HCT116 (cell line): ENCODE results near the gene TOMM22. TPM values are rescaled to one million over a fixed set of nuclear protein-coding genes. Genes with fewer than 3 reads are reported as not detected.

Experiments used
- ATAC-seq: fragments of 200-7000 bp; cut with Tn5 transposase; 2 replicates; pipeline ENCODE4 v1.9.1; 2020; ENCODE audit warnings: mild to moderate bottlenecking, moderate library complexity
- BruUV-seq: library from RNA; stranded (reverse); fragments of 400-500 nt; replicated peaks from 2 replicates; lab custom pipeline; 2021; lab: Mats Ljungman, UMichigan
- CTCF ChIA-PET: fragments of 300-600 bp; sonication (Branson Sonifier 250); formaldehyde crosslinking; loops from one replicate; lab custom pipeline; 2021; ENCODE audit warnings: antibody characterized with exemption; lab: Charles Lee
- POLR2A ChIA-PET: fragments of 300-600, 350-600 bp; sonication (Branson Sonifier 250); formaldehyde crosslinking; loops from one replicate; lab custom pipeline; 2021; ENCODE audit warnings: antibody characterized with exemption; lab: Charles Lee
- RAD21 ChIA-PET, 2 experiments: fragments of 300-600 bp; sonication (Branson Sonifier 250); formaldehyde crosslinking; loops; one replicate each; lab custom pipeline; 2023; ENCODE audit warnings: low total read pairs in 2 of 2; ENCODE audit not compliant: uncharacterized antibody in 2 of 2, unreplicated experiment in 2 of 2, low non-redundant PET in 1 of 2; lab: Charles Lee
- DNase-seq: peaks from one replicate; pipeline ENCODE4 v3.0.0-alpha.2; 2010; ENCODE audit warnings: low read depth, low spot score
- H2AFZ ChIP-seq: fragments of 200-600 bp; shearing (Covaris generic), sonication (generic); 2 replicates; pipeline ENCODE4 v1.6.1; 2017; ENCODE audit warnings: low read depth, mixed run types, mixed read lengths, antibody characterized with exemption, low read length; ENCODE audit not compliant: poor library complexity, severe bottlenecking
- H3K27ac ChIP-seq: 2 replicates; pipeline ENCODE4 v1.5.1; 2012; ENCODE audit warnings: low read depth, low read length
- H3K27me3 ChIP-seq: fragments of 200-600 bp; sonication (generic); 2 replicates; pipeline ENCODE4 v1.6.1; 2016; ENCODE audit warnings: mixed run types, low read length, mixed read lengths; ENCODE audit not compliant: insufficient read depth
- H3K36me3 ChIP-seq, 2 experiments: fragments of 200-500 bp in 1 of 2; fragments of 200-600 bp in 1 of 2; sonication (Bioruptor generic) in 1 of 2; sonication (generic) in 1 of 2; 2 replicates each; pipeline versions ENCODE4 v1.5.1 to v1.6.1; 2014 to 2016; ENCODE audit warnings: low read length in 2 of 2, inconsistent platforms in 1 of 2, mixed read lengths in 1 of 2, mixed run types in 1 of 2; ENCODE audit not compliant: insufficient read depth in 2 of 2, control insufficient read depth in 1 of 2
- H3K4me1 ChIP-seq, 2 experiments: fragments of 200-600 bp in 1 of 2; sonication (generic) in 1 of 2; 2 replicates each; pipeline versions ENCODE4 v1.5.1 to v1.6.1; 2012 to 2017; ENCODE audit warnings: low read length in 2 of 2, inconsistent platforms in 1 of 2, mild to moderate bottlenecking in 1 of 2, mixed read lengths in 1 of 2, mixed run types in 1 of 2, moderate library complexity in 1 of 2; ENCODE audit not compliant: insufficient read depth in 2 of 2, control insufficient read depth in 1 of 2
- H3K4me2 ChIP-seq: fragments of 200-600 bp; sonication (generic); 2 replicates; pipeline ENCODE4 v1.6.1; 2017; ENCODE audit warnings: mixed run types, low read length, mixed read lengths
- H3K4me3 ChIP-seq, 2 experiments: fragments of 200-600 bp in 1 of 2; sonication (generic) in 1 of 2; replicated peaks in 1 of 2; 2 replicates each; pipeline ENCODE4 v1.5.1; 2011 to 2016; ENCODE audit warnings: low read length in 2 of 2, control low read depth in 1 of 2, low read depth in 1 of 2, mild to moderate bottlenecking in 1 of 2, mixed read lengths in 1 of 2, mixed run types in 1 of 2
- H3K79me2 ChIP-seq: fragments of 200-600 bp; sonication (generic); 2 replicates; pipeline ENCODE4 v1.6.1; 2017; ENCODE audit warnings: mild to moderate bottlenecking, mixed run types, low read length, moderate library complexity, mixed read lengths; ENCODE audit not compliant: insufficient read depth
- H3K9ac ChIP-seq: fragments of 200-600 bp; sonication (generic); 2 replicates; pipeline ENCODE4 v1.6.1; 2016; ENCODE audit warnings: low read length, mixed read lengths
- H3K9me2 ChIP-seq: fragments of 200-600 bp; sonication (generic), shearing (Covaris generic); 2 replicates; pipeline ENCODE4 v1.6.1; 2017; ENCODE audit warnings: mixed run types, mild to moderate bottlenecking, moderate library complexity; ENCODE audit not compliant: insufficient read depth
- H3K9me3 ChIP-seq, 2 experiments: fragments of 200-500 bp in 1 of 2; fragments of 200-600 bp in 1 of 2; sonication (Bioruptor generic) in 1 of 2; sonication (generic) in 1 of 2; 2 replicates each; pipeline ENCODE4 v1.6.1; 2014 to 2017; ENCODE audit warnings: low read length in 2 of 2, mixed read lengths in 2 of 2, inconsistent platforms in 1 of 2, low read depth in 1 of 2, mild to moderate bottlenecking in 1 of 2, mixed run types in 1 of 2, moderate library complexity in 1 of 2; ENCODE audit not compliant: control insufficient read depth in 1 of 2, insufficient read depth in 1 of 2
- H4K20me1 ChIP-seq: fragments of 200-600 bp; sonication (generic), shearing (Covaris generic); 2 replicates; pipeline ENCODE4 v1.6.1; 2017; ENCODE audit warnings: mixed run types, mild to moderate bottlenecking, moderate library complexity; ENCODE audit not compliant: insufficient read depth
- CBX3 ChIP-seq: IDR thresholded peaks from 2 replicates; pipeline ENCODE4 v1.6.1; 2012; ENCODE audit warnings: low read depth
- CEBPB ChIP-seq: IDR thresholded peaks from 2 replicates; pipeline ENCODE4 v1.6.1; 2012; ENCODE audit warnings: low read depth
- ELF1 ChIP-seq: IDR thresholded peaks from 2 replicates; pipeline ENCODE4 v1.6.1; 2012; ENCODE audit warnings: low read depth, borderline replicate concordance
- EZH2 ChIP-seq: fragments of 200-600 bp; sonication (generic); IDR thresholded peaks from 2 replicates; pipeline ENCODE4 v1.6.1; 2017; ENCODE audit warnings: antibody characterized with exemption, mixed run types
- EZH2phosphoT487 ChIP-seq: fragments of 200-600 bp; IDR thresholded peaks from 2 replicates; pipeline ENCODE4 v1.6.1; 2018; ENCODE audit warnings: antibody characterized with exemption, borderline replicate concordance
- FOSL1 ChIP-seq: IDR thresholded peaks from 2 replicates; pipeline ENCODE4 v1.6.1; 2012; ENCODE audit warnings: low read depth
- JUND ChIP-seq: IDR thresholded peaks from 2 replicates; pipeline ENCODE4 v1.6.1; 2012
- POLR2A ChIP-seq: IDR thresholded peaks from 2 replicates; pipeline ENCODE4 v1.7.0; 2011; ENCODE audit warnings: borderline replicate concordance; ENCODE audit not compliant: insufficient read depth, insufficient read length; ENCODE audit errors: extremely low read depth
- POLR2AphosphoS5 ChIP-seq: IDR thresholded peaks from 2 replicates; pipeline ENCODE4 v1.6.1; 2011; ENCODE audit warnings: mild to moderate bottlenecking, low read depth, low read length, moderate library complexity
- RAD21 ChIP-seq: IDR thresholded peaks from 2 replicates; pipeline ENCODE4 v1.6.1; 2012; ENCODE audit warnings: low read depth, mild to moderate bottlenecking
- REST ChIP-seq: IDR thresholded peaks from 2 replicates; pipeline ENCODE4 v1.6.1; 2012; ENCODE audit warnings: low read depth
- SIN3A ChIP-seq: IDR thresholded peaks from 2 replicates; pipeline ENCODE4 v1.6.1; 2012; ENCODE audit warnings: low read depth
- SRF ChIP-seq: IDR thresholded peaks from 2 replicates; pipeline ENCODE4 v1.6.1; 2012; ENCODE audit warnings: low read depth
- TCF7L2 ChIP-seq: IDR thresholded peaks from 2 replicates; pipeline ENCODE4 v1.7.0; 2011; ENCODE audit warnings: borderline replicate concordance, inconsistent platforms; ENCODE audit not compliant: insufficient read depth, insufficient read length; ENCODE audit errors: extremely low read depth
- YY1 ChIP-seq: IDR thresholded peaks from 2 replicates; pipeline ENCODE4 v1.6.1; 2011; ENCODE audit warnings: low read length, low read depth, moderate library complexity, mild to moderate bottlenecking; ENCODE audit not compliant: insufficient replicate concordance; ENCODE audit errors: extremely low read depth
- ZBTB33 ChIP-seq: IDR thresholded peaks from 2 replicates; pipeline ENCODE4 v1.6.1; 2011; ENCODE audit warnings: mild to moderate bottlenecking, low read length, moderate library complexity; ENCODE audit not compliant: insufficient replicate concordance; ENCODE audit errors: extremely low read depth
- ZNF274 ChIP-seq: fragments of 200-500 bp; sonication (Bioruptor generic); IDR thresholded peaks from 2 replicates; pipeline ENCODE4 v1.6.1; 2014; ENCODE audit warnings: mild to moderate bottlenecking, low read depth, low read length, inconsistent platforms
- intact Hi-C: fragments of 100-400 bp; cut with micrococcal nuclease; formaldehyde crosslinking; loops from 2 replicates; pipeline ENCODE4 v1.10.0; 2022
- total RNA-seq: library from RNA; stranded (reverse); gene quantifications from one replicate; pipeline ENCODE4 v1.2.1, GENCODE V29; 2021; ENCODE audit not compliant: unreplicated experiment
- TF ChIP-seq, protein P1 (sequence below): IDR thresholded peaks from 2 replicates; pipeline ENCODE4 v1.6.1; 2012
- TF ChIP-seq, protein P2 (sequence below): IDR thresholded peaks from 2 replicates; pipeline ENCODE4 v1.6.1; 2012

TOMM22 gene
- total RNA-seq, 1 experiment from 2014 or later, result 136 TPM

- intact Hi-C loops, result no loop called here
- Histone ChIP-seq H3K4me2 (no peak overlapping the region), H3K4me1 (no peaks in the 10 kb centered on the region; a peak in 2 of 4 replicates), H3K9me2 (no peaks in the 10 kb centered on the region), H3K27me3 (no peaks in the 10 kb centered on the region), H3K36me3 (peaks cover 2 to 7% of the 10 kb centered on the region in 2 experiments; a peak in 2 of 4 replicates), H3K9me3 (no peaks in the 10 kb centered on the region), H4K20me1 (no peaks in the 10 kb centered on the region), H3K79me2 (no peaks in the 10 kb centered on the region), H3K4me3 (no peak overlapping the region), H3K27ac (no peak overlapping the region), H3K9ac (no peak overlapping the region), H2AFZ (no peak overlapping the region)
- TF ChIP-seq CEBPB (no peak), ELF1 (no peak), JUND (no peak), TCF7L2 (no peak), RAD21 (no peak), CBX3 (no peak), EZH2phosphoT487 (no peak), ZBTB33 (no peak), EZH2 (no peak), FOSL1 (no peak), YY1 (no peak), ZNF274 (no peak), SRF (no peak), POLR2A (no peak), POLR2AphosphoS5 (no peak), SIN3A (no peak), REST (no peak)
- TF ChIP-seq, protein P1, sequence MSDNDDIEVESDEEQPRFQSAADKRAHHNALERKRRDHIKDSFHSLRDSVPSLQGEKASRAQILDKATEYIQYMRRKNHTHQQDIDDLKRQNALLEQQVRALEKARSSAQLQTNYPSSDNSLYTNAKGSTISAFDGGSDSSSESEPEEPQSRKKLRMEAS, result no peak
- TF ChIP-seq, protein P2, sequence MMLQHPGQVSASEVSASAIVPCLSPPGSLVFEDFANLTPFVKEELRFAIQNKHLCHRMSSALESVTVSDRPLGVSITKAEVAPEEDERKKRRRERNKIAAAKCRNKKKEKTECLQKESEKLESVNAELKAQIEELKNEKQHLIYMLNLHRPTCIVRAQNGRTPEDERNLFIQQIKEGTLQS, result no peak
- ATAC-seq, result no peak
- BruUV-seq, result no TSS peak
- DNase-seq, result no peak
- ChIA-PET CTCF (no interaction called here), POLR2A (no interaction called here), RAD21 (no interaction called here)
Measured at GRCh38 chr22:38675833-38676232, 5.9 kb upstream of the TOMM22 start.
